COLO668 (cell line): Measurements from ENCODE around the gene ERC2.
A peak's percentile ranks its signal among the peaks of the same experiment; 100 is the strongest.

Experiments used
- DNase-seq: peaks from one replicate; lab custom pipeline; 2025; ENCODE audit not compliant: unreplicated experiment; lab: John Stamatoyannopoulos, UW

Gene ERC2

DNA sequence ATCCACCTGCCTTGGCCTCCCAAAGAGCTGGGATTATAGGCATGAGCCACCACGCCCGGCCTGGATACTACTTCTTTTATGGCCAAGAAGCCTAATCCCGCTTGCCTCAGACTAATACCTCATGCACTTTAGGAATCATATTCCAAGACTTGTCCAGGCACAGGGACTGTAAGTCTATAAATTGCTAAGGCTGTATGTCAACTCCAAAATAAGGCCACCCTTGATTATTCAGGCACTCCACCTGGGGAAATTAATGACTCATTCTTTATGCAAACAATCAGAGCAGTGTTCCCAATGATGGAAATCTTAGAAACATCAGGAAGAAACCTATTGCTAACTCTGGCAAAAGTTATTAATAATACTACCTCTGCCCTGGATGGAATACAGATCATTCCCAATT is 98.4 kb downstream of the ERC2 start:
- no peak for DNase-seq

DNA sequence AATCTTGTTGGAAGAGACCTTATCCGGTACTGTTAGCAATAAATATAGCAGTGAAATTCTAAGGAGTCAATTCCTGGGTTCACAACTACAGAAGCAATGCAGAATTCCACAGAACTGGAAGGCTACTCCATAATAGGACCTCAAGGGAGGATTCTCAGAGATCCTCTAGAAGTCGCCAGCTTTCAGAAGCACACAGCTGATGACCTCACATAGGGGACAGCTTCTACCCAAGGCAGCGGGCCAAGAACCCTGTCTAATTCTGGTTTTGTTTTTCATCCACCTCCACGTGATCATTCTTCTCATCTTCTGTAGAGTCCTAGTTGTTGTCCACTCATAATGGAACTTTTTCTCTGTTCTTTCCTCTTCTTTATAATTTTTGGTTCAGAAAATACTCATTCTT is 99.4 kb downstream of the ERC2 start:
- DNase-seq, result no peak

- DNase-seq, result no peak
These were observed 101.6 kb downstream of the ERC2 start for GRCh38 chr3:56366641-56367162.

DNA sequence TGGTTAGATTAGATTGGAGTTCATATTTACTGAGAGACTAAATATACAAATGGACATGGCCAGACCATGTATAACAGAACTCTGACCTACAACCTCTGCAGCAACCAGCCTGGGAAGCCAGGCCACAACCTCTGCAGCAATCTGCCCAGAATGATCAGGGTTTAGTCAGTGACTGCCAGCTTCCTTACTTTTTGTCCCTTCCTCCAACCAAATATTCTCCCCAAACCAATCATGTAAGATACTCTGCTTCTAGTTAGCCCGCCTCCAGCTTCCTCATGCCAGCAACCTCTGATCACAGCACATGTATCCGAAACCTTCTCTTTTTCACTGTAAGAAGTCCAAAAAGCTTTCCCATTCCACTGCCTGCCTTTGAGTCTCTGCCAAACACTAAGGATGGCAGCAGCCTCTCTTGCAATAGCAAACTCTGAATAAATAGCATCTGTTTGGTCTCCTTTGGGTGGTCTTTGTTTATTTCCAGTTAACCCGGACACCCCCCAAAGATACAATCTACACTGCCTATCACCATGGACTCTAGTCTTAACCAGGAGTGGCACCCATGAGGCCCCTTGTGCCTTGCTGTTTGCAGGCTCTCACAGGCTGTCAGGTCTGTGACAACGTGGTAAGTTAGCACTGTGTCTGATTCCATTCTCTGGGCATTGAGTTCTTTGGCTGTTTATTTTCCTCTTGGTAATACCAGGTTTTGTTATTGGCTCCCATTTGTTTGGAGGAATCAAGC is 102.2 kb downstream of the ERC2 start:
- DNase-seq, result no peak

DNA sequence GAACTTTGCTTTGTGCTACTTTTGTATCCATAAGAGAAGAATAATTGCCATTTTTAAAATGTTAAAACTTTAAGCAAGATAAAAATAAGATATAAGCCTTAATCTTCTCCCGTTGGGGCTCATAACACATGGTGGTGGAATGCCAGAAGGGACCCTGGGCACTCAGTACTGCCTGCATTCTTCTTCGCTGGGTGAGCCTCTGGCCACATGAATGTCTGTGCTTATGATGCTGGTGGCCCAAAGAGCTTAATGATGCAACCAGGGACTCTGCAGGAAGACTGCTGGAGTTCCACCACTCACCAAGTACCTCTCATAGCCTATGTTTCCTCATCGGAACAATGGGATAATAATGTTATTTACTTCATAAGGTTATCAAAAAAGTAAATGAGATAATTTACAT is 103.6 kb downstream of the ERC2 start:
- no peak for DNase-seq

DNA sequence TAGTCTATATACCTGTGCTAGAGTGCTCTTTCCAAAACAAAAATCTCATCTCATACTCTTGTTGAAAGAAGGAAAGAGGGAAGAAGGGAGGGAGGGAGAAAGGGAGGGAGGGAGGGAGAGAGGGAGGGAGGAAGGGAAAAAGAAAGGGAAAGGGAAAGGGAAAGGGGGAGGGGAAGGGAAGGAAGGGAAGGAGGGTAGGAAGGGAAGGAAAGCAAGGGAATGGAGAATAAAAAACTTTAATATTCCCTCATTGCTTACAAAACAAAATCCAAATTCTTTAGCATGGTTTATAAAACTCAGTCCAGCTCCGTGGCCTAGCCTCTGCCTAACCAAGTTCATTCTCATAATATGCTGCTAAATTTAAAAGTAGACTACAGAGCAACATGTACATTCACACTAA is 104.5 kb downstream of the ERC2 start:
- DNase-seq, result no peak

GRCh38 chr3:56361731-56362130 is 106.5 kb downstream of the ERC2 start:
- no peak for DNase-seq

GRCh38 chr3:56357266-56357665 is 111.0 kb downstream of the ERC2 start:
- DNase-seq, result peak; percentile 44

DNA sequence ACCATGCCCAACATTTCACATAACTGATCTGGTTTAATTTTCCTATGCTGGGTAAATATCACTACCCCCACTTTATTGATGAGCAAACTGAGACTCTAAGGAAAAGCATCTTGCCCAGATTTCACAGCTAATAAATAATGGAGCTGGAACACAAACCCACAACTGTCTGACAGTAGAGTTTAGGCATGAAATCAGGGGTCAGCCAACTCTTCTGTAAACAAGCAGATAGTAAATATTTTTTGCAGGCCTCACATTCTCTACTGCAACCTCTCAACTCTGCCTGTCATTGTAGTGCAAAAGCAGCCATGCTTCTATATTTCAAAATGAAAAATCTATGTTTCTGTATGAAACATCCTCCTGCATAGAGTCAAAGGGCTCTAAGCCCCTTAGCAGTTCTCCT is 111.5 kb downstream of the ERC2 start:
- no peak for DNase-seq

- DNase-seq, result no peak
These were observed 112.6 kb downstream of the ERC2 start for GRCh38 chr3:56355570-56356185.

DNA sequence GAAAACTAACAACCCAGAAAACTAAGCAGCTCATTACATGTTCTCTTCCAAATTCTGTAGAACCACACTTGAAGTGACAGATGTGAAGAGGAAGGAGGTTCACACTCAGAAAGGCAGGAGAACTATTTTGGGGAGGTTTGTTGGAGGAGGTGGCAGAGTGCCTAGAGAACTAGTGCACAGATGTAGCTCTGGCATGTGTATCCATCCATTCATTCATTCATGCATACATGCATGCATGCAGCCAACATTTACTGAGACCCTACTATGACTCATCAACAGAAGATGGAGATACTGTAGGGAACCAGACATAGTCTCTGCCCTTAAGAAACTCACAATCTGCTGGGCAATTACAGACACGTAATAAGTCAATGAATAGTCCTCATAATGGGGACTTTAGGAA is 116.7 kb downstream of the ERC2 start:
- no peak for DNase-seq

DNA sequence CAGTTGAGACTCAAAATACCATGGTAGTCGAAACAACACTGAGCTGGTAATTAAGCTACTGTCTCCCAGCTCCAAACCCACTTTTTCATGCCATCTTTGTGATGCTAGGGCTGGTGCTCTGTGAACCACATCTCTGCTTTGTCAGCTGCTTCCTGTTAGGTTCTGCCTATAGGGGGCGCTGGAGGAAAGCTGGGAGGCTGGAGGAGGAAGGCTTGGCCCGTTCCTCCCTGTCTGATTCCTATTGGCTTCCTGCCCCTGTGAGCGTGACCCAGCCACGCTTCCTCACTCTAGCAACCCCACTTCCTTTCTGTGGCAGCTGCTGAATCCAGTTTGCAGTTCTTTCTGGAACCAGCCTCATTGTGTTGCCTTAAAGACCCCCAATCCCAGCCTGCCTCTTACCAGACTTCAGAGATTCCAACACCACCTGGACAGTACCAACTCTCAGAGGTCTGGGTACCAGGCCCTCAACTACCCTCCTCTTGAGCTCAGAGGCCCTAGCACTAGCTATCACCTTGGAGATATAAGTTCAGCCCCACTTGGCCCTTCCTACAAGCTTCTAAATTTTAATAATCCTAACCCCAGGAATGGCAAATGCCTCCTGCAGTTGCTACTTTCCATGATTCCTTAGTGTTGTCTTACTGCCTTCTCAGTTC is 120.9 kb downstream of the ERC2 start:
- DNase-seq, result peak; percentile 17

GRCh38 chr3:56342475-56342874 is 125.8 kb downstream of the ERC2 start:
- DNase-seq, result peak; percentile 6

DNA sequence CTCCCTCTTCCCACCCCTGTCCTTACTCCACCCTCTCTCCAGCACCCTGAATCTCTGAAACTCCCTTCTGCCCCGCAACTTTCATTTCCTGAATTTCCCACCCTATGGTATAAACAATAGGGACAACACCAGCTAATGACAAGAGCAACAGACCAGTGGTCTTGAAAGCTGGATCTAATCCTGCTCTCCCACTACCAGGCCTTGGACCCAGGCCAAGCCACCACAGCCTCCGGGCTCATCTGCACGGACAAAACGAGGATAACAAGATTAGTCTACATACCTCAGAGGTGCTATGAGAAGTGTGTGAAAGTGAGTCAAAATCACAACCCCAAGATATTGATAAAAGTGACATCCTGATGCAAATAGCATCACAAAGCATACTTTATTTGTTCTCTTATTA is 128.6 kb downstream of the ERC2 start:
- no peak for DNase-seq

- no peak for DNase-seq
These were observed 129.0 kb downstream of the ERC2 start for GRCh38 chr3:56339244-56339643.

GRCh38 chr3:56336023-56336422 is 132.2 kb downstream of the ERC2 start:
- no peak for DNase-seq

DNA sequence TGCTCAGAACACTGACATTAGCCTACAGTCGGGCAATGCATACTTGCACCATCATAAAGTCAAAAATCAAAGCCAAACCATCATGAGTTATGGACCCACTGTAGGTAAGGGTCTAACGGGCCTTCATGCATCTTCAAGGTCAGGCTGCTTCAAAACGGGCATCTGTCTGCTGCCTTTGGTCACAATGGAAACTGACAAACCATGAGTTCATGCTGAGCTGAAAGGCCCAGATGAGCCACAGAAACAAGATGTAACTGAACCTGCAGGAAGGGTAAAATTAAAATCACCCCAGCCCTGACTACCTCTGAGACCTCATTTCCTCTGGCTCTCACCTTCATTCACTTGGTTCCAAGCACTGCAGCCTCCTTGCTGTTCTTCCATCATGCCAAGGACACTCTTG is 143.8 kb downstream of the ERC2 start:
- DNase-seq, result no peak

DNA sequence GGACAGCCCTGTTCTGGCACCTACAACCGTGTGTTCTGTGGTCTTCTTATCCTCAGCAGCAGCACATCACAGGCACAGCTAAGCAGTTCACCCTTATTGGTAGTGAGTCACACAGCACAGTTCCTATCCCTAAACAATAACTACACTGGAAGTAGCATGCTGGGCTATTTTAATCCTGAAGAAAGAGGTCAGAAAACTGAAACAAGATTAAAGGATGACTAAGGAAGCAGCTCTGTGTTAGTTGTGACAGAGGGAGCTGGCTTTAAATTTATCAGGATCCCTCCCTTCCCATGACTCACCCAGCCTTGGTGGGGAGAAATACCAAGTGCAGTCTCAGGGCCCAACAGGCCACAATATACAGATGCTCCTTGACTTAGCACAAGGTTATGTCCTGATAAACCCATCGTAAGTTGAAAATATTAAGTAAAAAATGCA is 144.3 kb downstream of the ERC2 start:
- DNase-seq, result no peak

GRCh38 chr3:56322862-56323261 is 145.4 kb downstream of the ERC2 start:
- DNase-seq, result no peak

DNA sequence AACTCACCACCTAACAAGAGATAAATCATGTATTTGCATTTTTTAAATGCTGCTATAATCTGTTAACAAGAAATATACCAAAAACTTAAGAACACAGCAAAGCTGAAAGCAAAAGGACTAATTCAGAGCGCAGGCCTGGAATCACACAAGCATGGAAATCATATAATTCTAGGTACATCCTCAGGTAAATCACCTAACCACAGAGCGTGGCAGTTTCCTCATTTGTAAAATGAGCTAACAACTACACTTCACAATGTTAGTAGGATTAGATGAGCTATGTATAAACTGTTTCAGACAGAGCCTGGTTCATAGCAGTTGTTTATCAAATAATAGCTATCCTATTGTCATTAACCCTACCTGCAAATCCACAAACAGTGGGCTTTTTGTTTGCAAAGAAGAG is 146.4 kb downstream of the ERC2 start:
- no peak for DNase-seq

- no peak for DNase-seq
These were observed 146.9 kb downstream of the ERC2 start for GRCh38 chr3:56321383-56321782.

DNA sequence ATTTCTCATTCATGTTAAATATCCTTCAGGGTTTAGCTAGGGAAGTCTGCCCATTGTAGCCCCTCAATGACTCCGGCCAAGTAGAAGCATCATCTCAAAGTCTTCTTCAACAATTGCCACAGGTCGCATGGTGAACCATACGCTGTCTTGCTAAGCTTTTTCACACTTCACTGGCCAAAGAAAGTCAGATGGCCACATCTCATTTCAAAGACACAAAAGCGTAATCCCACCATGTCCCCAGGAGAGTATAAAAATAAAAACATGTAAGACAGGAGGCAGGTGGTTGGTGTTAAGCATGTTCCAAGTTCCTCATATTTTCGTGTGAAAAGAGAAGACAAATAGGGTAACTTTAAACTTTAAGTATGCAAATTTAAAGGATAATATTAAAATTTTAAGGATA is 147.4 kb downstream of the ERC2 start:
- DNase-seq, result no peak
